ENCODE measurements around the gene SMAD2.
"Not testable (repeated sequence)": the region's sequence is repeated elsewhere in the genome, so short reads cannot be mapped to it uniquely, and the experiment has no call there.

SMAD2 gene

DNA sequence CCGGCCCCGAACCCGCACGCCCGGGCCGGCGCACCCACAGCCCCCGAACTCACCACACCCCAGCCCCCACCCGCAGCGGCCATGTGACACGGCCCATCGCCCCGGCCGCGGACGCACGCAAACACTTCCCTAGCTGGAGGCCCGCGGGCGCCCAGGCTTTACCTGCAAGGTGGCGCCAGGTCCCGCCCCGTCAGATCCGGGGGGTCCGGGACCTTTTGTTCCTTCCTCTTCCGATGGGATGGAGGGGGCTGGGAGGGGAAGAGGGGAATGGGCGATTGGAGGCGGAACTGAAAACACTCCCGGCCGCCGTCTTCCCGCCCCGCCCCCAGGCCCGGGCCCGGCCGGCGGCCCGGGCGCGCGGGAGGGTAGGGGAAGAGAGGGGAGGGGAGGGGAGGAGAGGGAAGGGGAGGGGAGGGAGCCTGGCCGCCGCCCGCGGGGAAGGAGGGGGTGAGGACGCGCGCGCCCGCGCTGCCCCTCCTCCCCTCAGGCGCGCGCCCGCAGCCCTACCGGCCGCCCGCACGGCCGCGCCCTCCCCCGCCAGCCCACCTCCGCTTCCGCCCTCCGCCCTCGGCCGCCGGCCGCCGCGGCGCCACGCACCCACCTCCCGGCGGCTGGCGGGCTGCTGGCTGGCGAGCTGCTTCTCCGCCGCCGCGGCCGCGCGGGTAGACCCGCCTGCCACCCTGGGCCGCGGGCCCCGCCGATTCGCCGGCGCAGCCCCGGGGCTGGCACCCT lies at the start of gene SMAD2:
Gene SMAD2 (minus strand): TSS at position 461 of the 732 bp plus-strand sequence. CDS start 33,903 bp downstream, outside the sequence.
- peak; percentile 50 to 53 for DNase-seq (ENCODE audit: low read depth in 2 of 2)

DNA sequence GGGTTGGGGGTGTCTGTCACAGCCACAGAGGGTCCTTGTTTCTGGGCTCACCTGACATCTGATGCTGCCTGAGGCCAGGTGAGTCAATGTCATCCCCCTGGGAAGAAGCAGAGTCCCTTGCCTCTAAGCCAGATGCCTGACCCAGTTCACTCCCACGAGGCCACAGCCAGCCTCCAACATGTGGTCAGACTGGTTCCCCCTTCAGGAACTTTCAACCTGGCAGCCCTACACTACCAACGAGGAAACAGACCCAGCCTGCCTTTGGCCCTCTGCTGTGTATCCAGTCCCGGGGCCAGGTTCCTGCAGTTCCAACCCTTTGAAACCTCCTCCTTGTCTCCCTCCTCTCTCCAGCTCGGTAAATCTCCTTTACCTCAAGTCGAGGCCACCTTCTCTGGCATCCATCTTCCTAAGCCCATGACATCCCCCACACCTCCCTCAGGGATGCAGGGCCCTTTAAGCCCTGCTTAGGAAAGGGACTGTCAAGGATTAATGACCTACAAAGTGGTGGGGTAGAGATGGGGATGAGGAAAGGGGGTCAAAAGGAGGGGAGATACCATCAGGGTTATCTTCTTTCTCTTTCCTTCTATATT lies 49.2 kb upstream of the SMAD2 start:
- no peak for DNase-seq (ENCODE audit: low read depth in 2 of 2)

DNA sequence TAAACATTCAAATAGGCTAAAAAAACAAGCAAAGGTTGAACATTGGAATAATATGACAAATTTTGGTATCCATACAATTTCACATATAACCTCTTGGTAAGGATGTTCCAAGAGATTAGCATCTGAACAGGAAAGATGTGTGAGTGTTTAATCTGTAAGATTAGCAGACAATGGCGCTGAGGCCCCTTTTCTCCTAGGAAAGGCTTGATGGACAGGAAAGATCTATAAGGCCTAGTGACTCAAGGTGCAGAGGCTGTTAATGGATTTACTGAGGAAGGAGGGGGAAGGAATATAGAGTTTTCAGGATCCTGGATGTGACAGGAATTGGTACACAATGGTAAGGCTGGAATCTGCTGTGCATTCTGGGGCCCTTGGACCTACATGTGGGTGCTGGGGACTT lies 48.1 kb upstream of the SMAD2 start:
- no peak for DNase-seq (ENCODE audit: low read depth in 2 of 2)

DNA sequence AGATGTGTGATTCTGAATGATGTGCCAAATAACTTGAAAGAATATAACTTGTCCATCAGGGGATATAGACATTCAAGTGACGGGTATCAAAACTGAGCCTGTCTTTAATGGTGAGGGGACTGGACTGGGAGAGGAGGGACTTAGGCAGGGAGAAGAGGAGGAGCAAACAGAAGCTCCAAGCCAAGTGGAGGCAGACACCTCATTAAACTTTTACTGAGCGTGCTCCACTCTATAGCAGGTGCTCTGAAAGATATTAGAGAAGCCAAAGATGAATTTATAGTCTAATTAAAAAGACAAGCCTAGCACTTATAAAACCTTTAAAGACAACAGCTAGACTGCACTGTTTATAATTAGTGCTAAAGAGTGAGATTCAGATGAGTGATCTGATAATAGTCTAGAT lies 47.7 kb upstream of the SMAD2 start:
- no peak for DNase-seq (ENCODE audit: low read depth in 2 of 2)

DNA sequence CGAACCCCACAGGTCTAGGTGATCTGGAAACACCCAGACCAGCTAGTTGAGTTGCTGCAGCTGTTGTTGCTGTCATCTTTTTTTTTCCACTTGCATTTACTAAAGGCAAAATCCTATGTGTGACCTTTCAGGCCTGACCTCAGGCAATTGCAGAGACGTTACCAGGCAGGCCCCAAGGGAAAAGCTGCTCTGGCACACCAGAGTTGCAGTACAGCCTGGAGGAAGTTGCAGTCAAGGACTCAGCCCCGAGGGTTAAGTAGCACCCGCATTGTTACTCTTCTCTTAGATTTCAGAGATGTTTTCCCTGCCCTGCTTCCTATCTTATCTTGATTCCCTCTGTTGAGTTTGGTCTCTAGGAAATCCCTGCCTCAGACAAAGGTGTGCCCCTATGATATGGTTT lies 45.2 kb upstream of the SMAD2 start:
- no peak for DNase-seq (ENCODE audit: low read depth in 2 of 2)

DNA sequence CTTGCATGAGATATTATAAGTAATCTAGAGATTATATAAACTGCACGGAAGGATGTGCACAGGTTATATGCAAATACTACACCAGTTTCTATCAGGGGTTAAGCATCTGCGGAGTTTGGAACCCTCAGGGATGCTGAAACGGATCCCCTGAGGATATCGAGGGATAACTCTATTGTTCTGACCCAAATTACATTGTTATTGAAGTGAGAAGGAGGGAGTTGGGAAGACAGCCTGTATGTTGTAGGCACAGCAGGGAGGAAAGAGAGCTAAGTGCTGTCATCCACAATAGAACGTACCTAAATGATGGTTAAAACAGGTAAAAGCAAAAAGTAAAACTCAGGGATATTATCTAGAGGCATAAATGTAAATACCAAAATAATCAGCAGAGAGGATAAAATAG lies 44.6 kb upstream of the SMAD2 start:
- DNase-seq (ENCODE audit: low read depth in 2 of 2): no peak

DNA sequence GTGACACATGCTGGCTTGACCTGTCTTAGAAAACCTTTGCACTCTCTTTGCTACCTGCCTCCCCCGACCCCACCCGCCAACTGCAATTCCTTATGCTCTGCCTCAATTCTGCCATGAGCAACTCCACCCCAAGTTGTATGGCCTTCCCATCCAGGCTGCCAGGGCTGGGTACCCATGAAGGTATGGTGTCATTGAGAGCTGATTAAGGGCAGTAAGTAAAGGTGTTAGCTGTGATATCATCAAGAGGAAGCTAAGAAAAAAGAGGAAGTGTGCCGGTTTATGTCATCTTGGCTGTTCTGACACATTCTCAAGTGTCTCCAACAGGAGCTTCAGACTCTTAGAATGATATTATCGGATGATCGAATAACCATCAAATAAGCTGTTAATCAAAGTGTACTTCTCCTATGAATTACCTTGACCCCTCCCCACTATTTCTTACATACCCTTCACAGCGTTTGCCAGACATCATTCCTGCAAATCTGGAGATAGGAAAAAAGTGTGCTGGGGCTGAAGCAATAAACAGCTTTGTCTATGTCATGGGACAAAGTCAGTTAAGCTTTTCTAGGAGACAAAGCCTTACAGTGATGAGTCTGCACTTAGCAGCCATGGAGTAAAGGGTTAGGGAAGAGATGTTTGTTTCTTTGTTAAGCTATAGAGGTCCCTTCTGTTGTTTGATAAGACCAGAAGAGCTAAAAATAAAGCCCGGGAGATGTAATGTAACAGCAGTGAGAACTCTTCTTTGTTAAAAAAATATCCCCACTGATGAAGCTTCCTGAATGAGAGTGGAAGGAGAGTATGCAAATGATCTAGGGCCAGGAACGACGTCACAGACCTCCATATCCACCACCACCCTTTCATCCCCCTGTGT lies 40.4 kb upstream of the SMAD2 start:
- DNase-seq (ENCODE audit: low read depth in 2 of 2): no peak

DNA sequence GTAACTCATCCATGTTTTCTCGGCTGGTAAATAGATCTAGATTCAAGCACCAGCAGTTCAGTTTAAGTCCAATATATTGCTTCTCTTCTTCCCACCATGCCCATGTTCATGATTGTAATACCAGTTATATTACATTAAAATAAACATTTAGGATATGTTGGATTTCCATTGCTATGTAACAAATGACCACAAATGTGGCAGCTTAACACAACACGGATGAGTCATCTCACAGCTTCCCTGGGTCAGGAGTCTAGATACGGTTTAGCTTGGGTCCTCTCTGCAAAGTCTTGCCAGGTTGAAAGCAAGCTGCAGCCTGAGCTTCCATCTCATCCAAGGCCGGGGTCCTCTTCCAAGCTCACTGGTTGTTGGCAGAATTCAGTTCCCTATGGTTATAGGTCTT lies 39.4 kb upstream of the SMAD2 start:
- no peak for DNase-seq (ENCODE audit: low read depth in 2 of 2)

DNA sequence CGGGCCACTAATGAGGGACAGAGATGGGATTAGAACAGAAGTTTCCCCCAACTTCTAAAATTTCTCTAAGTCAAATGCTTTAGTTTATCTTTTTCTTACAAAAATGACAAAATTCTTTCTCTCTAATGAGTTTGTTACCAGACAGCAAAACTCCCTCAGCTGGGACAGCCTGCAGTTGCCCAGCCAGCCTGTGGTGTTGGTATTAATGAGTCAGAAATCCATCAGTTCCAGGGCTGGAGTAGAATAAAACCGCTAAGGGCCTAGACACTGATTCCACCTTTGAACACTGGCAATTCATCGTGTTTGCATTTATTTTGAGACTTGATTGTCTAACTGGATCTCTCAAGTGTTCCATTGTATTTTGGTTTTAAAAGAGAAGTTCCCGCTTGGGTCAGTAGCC lies 38.3 kb upstream of the SMAD2 start:
- no peak for DNase-seq (ENCODE audit: low read depth in 2 of 2)

DNA sequence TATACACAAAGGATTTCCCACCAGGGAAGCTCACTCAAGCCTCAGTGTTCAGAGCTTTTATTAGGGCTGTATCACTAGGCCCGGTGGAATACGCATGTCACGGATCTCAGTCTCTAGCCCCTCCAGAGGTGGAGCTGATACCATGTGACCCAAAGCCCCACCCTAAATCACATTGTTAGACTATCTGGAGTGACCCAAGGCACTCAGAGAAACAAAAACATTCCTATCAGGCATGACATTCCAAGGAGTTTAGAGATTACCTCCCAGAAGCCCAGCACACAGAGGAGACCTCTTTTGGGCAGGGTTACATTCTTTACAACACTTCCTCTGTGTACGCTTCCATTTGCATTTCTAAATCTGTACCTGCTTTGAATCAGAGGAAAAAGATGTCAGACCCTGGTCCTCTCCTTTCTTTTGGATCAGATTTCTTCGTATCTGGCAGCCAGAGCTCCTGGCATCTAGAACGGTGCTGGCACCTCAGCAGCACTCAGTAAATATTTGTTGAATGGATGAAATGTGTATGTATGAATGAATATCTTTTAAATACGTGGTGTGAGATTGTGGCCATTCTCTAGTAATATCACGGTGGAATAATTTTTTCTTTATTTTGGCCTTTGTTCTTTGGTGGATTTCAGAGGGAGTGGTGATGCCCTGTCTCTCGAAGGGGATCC lies 37.7 kb upstream of the SMAD2 start:
- no peak for DNase-seq (ENCODE audit: low read depth in 2 of 2)

DNA sequence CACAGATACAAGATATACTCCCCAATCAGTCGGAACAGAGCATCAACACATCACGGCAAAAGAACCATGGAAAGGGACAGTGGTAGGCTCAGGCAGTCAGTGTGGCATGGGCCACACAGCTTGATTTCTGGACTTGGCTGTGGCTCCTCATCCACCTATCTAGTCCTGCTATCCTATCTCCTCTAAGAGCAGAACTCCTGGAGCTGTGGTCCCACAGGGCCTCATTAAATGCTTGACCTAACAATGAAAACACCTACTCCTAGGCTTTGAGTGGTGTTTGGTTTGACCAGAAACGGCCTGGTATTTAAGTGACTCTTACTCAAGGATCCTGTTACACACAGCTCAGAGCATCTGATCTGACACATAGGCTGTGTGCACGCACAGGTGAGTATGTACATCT lies 33.6 kb upstream of the SMAD2 start:
- no peak for DNase-seq (ENCODE audit: low read depth in 2 of 2)

DNA sequence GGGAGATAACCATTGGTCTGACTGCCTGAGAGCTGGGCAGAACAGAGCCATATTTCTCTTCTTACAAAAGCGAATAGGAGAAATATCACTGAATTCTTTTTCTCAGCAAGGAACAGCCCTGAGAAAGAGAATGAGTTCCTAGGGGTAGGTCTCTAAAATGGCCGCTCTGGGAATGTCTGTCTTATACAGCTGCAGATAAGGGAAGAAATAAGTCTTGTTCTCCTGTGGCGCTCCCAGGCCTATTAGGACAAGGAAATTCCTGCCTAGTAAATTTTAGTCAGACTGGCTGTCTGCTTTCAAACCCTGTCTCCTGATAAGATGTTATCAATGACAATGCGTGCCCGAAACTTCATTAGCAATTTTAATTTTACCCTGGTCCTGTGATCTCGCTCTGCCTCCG lies 30.5 kb upstream of the SMAD2 start:
- DNase-seq (ENCODE audit: low read depth in 2 of 2): not testable (repeated sequence)

DNA sequence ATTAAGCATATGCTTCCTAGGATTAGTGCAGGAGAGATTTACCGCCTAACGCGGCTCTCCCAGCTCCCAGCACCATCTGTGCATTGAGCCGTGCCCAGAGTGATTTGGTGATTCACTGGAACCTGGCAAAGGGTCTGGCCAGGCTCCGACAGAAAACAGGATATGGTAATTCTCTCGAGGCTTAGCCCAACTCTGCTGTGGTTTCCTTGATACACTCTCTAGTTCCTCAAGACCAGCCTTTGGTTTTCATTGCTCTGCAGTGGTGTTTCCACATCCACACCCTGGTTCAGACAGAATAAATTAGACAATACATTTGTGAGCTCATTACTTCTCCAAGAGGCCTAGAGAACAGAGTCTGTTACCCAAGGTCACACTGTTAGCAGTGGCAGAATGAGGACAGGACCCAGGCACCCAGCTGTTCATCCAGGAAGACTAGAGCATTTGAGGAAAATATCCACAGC lies 23.0 kb upstream of the SMAD2 start:
- DNase-seq (ENCODE audit: low read depth in 2 of 2): no peak

DNA sequence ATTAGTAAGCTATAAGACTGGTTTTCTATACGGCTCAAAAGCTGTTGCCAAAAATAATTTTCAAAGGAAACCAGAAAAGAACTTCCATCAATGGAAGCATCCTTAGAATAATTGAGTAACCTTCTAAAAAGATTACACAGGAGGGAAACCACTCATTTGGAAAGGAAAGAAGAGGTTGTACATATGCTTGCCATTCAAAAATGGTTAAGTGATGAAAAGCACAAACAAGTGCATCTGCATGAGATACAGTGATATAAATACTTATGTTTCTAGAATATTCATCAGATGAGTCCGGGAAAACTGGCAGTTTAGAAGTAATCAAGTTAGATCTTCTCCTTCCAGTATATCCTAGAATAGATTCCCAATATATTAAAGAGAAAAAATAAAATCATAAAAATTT lies 20.1 kb upstream of the SMAD2 start:
- DNase-seq (ENCODE audit: low read depth in 2 of 2): no peak

DNA sequence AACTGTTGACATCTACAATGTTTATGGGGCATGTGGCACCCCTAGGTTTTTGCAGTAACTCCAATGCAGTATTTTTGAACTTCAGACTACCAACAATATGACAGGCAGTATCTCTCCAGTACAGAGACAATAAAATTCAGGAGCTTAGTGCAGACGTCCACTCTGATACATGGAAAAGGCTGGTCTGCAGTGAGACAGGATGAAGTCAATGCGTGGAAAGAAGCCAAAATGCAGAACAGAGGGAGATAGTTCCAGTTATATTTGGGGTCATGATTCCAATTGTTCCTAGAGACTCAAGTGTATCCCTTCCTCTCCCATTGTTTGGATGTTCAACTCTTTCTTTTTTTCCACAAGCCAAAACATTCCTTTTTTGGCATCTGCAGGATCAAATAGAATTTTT lies 18.7 kb upstream of the SMAD2 start:
- no peak for DNase-seq (ENCODE audit: low read depth in 2 of 2)

DNA sequence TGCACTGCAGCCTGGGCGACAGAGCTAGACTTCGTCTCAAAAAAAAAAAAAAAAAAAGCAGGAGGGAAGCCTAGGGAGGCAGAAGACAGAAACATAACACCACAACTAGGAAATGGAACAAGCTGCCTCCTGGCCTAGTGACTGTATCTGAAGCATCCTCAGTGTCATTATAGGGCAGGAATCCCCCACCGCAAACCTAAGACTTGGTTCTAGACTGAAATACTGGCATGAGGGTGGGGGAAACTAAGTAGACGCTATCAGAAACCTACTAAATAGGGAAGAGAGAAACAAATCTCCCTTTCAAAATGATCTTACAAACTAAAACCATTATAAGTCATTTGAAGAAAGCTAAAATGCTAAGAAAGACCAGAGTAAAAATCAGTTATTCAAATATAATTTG lies 16.4 kb upstream of the SMAD2 start:
- no peak for DNase-seq (ENCODE audit: low read depth in 2 of 2)

DNA sequence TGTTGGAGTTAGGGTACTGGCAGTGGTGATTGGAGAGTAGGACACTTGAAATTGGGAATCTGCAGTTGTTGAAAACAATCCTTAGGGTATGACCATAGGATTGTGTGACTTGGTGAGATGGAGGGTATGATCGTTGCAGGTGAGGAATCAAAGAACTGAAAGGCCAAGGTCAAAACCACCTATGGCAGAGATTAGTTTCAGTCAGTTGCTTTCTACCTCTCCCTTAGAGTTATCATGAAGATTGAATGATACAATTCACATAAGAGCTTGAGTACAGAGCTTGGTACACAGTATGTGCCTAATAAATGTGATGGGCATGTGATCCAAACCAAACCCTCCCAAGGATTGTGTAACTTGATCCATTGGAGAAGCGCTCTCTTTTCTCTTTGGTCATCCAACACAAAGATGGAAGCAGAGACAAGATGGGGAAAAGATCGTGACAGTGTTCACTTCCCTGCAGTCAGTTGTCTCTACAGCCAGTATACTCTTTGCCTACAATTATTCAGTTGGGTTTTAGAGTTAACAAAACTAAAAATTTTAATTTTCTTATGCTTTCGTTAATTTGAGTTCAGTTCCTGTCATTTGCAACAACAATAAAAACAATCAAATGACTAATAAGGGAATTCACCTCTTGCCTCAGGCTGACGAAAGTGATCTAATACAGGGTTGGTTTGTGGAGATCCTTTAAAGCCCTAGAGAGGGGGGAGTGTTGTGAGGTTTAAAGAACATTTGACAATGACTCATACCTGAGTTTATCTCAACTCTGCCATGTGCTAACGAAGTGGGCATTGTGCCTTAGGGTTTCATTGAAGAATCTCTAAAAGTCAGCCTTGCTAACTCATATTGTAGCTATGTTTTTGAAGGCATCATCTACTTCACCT lies 14.8 kb upstream of the SMAD2 start:
- DNase-seq (ENCODE audit: low read depth in 2 of 2): no peak

DNA sequence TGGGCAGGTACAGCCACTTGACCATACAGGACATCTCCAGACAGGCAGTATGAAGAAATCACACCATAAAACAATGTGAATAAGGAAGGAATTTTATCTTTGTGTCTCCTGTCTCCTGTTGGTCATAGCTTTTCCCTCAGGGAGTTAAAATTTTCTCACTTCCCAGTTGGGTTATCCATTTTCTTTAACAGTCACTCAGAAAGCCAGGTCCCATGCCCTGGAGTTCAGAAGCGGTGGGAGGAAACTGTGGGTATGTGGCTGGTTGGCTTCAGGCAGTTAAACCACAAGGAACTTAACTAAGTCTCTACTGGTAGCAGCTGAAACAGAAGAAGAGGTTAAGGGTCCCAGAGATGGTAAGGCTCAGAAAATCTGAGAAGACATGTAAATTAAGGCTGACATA lies 6.5 kb upstream of the SMAD2 start:
- DNase-seq (ENCODE audit: low read depth in 2 of 2): no peak

DNA sequence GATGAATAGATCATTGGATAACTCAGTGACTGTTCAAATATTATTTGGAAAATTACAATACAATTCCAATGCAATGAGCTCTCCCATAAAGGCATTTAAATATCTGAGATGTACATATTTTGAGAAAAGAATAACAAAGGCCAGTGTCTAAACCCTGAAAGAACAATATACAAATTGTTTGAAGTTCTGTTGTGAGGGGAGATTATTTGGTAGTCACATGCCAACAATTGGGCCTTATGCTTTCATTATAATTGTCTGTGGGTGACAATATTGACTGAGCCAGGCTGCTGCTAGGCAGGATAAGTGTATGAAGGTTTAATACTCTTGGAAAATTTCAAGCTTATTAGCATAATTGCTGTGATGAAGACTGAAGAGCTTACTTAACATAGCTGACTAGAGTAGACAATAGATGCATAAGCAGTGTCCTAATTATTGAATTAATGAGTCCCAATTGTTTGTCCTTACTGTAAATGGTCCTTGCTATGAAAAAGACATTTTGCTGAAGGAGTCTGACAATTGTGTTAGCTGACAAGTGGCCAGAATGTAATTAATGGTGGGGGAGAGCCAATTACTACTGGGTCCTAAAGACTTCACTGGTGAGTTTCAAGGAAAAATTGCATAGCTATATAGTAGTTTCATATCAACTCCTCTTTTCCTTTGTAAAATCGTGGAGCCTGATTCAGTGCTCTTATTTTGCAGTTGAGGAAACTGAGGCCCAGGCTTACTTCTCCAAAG lies 5.0 kb upstream of the SMAD2 start:
- no peak for DNase-seq (ENCODE audit: low read depth in 2 of 2)

DNA sequence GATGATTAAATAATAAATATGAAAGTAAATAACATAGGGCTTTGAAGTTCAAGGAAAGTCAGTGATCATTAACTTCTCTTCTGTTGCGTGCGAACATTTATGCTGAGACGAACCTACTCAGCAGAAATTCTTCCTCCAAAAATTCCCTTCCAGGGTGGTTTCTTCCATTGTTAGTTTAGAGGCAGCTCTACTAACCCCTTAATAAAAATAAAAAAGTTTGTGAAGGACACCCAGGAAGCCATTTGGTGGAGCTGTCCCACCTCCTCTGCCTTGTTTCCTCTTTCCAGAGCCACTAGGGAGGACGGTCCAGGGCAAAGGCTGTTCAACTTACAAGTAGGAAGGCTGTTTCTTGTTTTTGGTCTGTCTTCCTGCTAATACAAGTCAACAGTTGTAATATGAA lies 2.1 kb upstream of the SMAD2 start:
- no peak for DNase-seq (ENCODE audit: low read depth in 2 of 2)

DNA sequence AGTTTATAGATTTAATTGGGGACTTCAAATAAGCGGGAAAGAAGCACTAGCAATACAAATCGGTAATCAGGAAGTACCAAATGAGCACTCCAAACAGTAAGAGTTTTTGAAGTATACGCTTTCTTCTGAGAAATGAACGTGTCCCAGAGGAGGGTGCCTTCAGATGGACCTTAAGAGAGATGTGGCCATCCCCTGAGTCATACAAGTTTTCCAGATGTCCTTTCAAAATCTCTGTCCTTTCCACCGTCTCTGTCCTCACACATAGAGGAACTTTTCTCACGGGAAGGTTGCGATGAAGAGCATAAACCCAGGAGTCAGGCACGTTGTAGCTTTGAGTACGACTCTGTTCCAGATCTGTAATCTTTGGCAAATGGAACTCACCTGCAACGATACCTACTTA lies 1.7 kb upstream of the SMAD2 start:
- DNase-seq (ENCODE audit: low read depth in 2 of 2): no peak
